HG03571 (cell line): ENCODE measurements around the gene CXXC5.

ENCODE experiments used
- ATAC-seq: cut with Tn5 transposase; IDR thresholded peaks from one replicate; pipeline ENCODE4 v1.9.1; 2021; ENCODE audit not compliant: unreplicated experiment

CXXC5 gene

DNA sequence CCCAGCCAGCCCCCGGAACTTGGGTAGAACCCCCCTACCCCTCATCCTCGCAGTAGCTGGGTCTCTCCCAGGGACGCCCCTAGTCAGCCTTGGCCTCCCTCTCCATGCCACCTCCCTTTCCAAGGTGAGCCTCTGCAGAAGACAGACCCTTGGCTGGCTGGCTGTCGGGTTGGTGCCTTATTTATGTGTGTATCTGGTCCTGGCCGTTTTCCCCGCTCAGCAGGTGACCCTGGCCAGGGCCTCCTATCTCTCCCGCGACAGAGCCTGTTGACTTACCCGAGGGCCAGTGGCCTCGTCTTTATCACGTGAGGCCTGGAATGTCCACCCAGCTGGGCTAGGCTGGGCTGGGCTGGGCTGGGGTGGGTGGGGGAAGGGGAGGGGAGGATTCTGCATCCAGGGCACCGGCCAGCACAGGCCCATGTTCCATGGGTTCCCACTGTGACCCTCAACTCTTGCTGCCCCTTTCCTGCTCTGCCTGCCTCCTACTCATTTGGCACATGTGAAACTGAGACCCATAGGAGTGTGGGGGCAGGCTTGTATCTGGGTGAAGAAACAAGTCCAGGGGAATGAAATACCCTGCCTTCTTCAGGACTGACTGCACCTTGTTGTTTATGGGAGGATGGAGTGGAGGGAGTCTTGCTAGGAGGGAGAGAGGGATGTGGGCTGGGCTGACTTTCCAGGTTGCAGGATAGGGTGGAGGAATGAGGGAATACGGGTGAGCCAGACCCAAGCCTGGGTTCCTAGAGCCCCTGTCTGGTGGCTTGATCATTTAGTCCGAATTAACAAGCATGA is 3.1 kb downstream of the CXXC5 start:
- no peak for ATAC-seq

GRCh38 chr5:139651853-139652787 is 4.0 kb downstream of the CXXC5 start:
- ATAC-seq = peak; percentile 40

DNA sequence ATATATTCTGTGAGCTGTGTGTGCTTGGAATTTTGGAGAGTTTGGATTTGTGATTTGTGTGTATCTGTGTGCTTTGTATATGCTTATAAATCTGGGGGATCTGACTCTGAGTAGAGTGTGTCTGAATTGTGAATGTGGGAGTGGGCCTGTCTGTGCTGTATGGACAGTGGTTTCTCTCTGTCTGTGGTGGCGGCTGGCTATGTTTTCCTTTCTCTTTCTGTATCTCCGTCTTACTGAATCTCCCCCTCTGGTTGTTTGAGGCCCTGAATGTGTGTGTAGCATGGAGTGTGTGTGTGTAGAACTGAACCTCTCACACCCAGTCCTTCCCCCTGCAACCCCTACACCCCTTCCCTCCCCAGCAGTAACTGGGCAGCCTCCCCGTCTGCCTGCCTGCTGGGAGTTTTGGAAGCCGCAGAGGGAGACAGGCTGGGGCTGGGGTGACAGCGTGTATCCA is 4.7 kb downstream of the CXXC5 start:
- ATAC-seq = peak; percentile 21

GRCh38 chr5:139653616-139654015 is 5.5 kb downstream of the CXXC5 start:
- ATAC-seq = no peak

DNA sequence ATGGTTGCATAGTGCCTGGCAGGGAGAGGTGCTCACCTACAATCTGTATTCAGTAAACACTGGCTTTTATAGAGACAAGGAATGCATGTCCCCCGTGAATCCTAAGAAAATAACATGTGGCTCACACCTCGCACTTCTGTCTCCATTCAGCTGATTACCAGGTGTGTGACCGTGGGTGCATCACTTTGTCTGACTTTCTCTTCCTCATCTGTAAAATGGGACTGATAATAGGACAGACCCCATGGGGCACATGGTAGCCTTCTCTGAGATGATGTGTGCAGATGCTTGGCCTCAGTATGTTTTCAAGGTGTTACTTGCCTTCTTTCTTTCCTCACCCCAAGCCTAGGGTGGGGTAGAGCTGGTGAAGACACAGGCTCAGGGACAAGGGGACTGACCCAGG is 6.3 kb downstream of the CXXC5 start:
- ATAC-seq = no peak

DNA sequence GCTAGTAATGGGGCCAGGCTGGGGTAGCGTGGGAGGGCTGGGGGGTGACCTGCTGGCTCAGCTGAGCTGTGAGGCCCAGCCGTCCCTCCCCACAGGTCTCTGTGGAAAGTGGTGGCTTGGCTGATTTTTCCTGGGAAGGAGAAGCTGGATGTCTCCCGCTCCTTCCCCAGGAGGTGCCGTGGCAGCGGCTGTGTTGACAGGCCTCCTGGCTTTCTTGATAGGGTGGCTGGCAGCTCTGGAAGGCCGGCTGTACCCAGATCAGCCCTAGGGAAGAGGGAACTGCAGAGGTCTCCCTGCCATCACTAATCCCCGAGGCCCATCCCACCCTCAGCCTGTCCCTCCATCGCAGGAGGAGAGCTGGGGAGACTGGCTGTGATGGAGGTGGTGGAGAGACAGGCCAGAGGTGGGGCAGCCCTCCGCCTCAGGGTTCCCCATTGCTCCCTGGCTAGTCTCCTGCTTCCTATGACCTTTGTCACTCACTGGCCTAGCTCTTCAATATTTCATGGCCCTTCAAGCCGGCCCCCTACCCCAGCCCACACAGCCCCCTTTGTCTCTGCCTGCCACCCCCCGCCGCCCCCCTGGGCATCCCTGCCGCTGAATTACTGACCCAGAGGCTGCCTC is 6.8 kb downstream of the CXXC5 start:
- ATAC-seq = no peak

DNA sequence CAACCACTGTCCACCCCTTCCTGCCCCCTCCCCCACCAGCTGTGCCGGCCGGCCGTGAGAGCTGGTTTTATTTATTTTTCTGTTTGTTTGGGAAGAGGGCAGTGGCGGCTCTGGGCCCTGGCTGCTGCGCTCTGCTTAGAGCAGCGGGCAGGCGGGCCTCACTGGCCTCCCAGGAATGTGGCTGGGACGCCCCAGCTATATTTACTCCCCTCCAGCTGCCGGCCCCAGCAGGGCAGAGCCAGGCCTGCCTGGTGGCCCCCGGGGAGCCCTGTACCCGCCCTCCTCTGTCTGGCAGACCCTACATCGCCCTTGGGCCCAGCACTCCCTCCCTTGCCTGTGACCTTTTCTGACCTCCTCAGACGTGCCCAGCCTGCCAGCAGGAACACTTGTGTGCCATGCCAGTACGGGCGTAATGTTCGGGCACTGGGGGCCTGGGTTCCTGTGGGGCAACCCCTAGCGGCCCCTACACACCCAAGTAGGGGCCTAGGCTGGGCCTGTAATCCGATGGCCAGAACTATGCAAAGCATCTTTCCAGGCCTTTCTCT is 7.7 kb downstream of the CXXC5 start:
- ATAC-seq = no peak

DNA sequence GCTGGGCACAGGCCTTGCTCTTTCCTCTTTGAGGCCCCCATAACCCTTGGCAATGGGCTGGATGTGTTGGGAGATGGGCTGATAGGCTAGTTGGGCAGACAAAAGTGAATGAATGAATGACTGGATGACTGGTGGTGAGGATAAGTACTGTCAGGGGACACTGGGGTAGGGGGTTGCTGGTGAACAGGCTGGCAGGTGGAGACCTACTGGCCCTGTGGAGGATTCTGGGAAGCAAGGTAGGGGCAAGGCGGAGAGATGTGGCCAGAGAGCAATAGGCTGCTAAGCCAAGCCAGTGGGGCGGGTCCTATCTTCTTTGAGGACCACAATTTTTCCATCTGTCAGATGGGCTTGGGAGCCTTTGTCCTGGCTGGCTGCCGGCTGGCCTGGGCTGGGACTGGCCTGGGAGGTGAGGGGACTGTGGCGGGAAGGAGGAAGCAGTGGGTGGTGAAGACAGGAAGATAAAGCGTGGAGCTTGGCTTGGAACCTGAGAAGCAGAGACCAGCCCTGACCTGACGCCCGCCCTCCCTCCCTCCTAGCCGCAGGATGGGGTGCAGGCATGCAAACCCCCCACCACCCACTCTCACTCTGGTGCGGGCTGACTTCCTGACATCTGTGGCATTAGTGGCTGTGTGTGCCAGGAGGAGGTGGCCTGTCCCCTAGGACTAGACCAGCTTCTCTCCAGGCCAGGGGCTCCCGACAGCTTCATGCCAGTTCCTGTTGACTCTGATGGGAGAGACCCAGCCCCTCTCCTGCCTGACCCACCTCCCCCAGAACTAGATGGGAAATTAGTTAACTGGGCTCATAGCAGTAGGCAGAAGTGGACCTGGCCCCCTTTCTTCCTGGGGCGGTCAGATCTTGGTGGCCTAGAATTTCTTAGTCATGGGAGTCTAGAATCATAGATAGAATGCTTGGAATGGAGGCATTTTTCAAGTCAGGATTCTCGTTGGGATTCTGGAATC is 9.5 kb downstream of the CXXC5 start:
- no peak for ATAC-seq

DNA sequence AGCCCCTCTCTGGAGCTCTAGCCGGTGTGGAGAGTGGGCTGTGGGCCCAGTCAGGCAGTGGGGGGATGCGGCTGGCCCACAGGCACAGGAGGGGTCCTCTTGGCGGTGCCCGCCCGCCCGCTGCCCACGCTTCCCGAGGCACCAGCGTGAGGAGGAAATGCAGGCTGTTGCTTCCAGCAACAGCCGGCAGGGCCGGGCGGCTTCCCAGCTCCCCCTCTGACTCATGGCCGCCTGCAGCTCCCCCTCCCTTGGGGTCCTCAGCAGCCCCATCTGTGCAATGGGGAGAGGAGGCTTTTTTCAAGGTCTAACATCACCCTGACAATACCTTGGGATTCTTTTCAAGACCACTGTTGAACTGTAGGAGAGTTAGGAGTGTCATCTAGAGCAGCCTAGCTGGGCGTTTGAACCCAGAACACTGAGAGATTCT is 10.4 kb downstream of the CXXC5 start:
- ATAC-seq = no peak

- no peak for ATAC-seq
Observed at GRCh38 chr5:139658928-139659667, 10.9 kb downstream of the CXXC5 start.

- no peak for ATAC-seq
Observed at GRCh38 chr5:139659695-139660101, 11.5 kb downstream of the CXXC5 start.

GRCh38 chr5:139660105-139660922 is 12.2 kb downstream of the CXXC5 start:
- ATAC-seq = no peak

GRCh38 chr5:139660923-139661814 is 13.0 kb downstream of the CXXC5 start:
- ATAC-seq = peak; percentile 30

DNA sequence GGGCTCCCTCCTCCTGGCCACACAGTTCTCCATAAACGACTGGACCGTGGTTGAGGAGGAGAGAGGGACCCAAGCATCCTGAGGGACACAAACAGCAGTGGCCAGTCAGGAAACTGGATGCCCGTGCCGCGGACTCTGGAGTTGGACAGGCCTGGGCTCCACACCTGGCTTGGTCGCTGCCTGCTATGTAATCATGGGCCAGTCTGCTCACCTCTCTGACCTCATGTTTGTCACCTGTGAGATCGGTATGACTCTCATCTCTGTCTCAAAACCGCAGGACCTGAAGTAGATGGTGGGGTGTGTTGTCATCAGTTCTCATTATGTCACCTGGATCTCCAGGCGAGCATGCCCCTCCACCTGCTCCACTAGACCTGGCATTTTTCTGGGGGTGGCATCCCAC is 14.5 kb downstream of the CXXC5 start:
- ATAC-seq = no peak

DNA sequence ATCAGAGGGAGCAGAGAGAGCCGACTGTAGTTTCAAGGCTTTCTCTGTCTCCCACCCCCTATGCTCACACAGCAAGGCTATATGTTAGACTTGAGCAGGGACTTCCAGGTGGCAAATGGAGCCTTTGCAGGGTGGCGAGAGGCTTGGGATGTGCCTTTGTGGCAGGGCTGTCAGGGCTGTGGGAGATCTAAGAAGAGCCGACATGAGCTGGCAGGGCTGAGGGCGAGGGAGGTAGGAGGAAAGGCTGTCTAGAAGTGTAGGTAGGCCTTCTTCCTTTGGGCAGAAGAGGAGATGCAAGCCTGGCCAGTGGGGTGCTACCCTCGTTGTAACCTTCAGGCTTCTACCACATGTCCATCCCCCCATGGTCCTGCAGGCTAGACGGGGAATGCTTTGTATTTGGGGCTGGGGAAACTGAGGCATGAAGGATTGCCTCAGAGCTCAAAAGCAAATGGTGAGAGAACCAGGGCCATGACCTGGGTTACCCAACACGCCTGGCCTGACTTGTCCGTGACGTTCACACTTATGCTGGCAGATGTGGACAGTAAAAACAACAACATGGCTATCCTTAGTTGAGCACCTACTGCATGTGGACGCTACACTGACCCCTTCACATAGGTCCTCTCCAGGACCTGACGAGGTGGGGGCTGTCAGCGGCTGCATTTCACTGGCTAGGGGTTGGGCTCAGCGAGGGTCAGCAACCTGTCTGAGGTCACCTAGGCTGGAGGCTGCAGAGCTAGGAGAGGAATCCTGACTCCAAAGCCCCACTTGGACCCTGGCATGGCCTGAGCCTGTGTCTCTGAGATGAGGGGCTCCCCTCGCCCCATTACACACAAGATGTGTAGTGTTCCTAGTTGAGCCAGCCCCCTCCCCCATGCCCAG is 15.3 kb downstream of the CXXC5 start:
- ATAC-seq = no peak

- peak; percentile 30 for ATAC-seq
Observed at GRCh38 chr5:139664086-139664693, 16.0 kb downstream of the CXXC5 start.
